Measurements from ENCODE around the gene LCN2.

LCN2 gene

DNA sequence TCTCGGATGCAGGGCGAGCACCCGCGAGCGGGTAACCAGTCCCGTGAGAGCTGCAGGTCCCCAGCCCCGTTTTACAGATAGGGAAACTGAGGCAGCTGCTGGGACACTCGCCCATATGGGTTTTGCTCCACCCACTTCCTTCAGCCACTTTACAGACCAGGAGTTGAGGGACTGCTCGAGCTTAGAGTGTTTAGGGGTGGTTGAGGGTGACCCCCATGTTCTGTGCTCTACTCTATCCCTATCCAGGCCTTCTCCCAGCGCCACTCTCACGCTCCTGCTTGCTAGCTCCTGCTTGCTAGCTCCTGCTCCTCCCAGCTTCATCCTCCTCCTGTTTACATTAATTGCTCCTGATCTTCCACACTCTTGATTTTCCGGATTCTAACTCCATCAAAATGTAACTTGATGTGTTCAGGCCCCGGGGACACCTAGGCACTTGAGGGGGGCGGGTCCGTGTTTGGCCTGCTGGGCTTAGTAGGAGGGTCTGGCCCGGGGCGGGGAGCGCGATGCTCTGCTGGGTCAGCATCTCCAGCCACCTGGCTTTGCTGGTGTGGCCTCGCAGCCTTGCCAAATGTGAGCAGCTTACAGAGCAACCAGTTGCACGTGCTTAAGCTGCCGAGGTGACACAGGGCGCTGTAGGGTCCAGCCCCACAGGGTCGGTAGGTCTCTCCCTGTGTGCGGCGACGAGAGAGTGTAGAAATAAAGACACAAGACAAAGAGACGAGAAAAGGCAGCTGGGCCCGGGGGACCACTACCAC lies 20.2 kb upstream of the LCN2 start:
- TF ChIP-seq SIN3A (IDR thresholded peaks at IDR 0.05; ENCODE audit: borderline replicate concordance, insufficient read depth, low read length) (no peak), POLR2AphosphoS5 (IDR thresholded peaks at IDR 0.05; ENCODE audit: low read depth, low read length) (no peak), FOXP2 (optimal IDR thresholded peaks at IDR 0.05; ENCODE audit: borderline replicate concordance, extremely low read depth, extremely low read length, insufficient read depth) (no peak), TAF1 (IDR thresholded peaks at IDR 0.05; ENCODE audit: borderline replicate concordance, insufficient read depth, low read length) (no peak)
- TF ChIP-seq, protein P1, sequence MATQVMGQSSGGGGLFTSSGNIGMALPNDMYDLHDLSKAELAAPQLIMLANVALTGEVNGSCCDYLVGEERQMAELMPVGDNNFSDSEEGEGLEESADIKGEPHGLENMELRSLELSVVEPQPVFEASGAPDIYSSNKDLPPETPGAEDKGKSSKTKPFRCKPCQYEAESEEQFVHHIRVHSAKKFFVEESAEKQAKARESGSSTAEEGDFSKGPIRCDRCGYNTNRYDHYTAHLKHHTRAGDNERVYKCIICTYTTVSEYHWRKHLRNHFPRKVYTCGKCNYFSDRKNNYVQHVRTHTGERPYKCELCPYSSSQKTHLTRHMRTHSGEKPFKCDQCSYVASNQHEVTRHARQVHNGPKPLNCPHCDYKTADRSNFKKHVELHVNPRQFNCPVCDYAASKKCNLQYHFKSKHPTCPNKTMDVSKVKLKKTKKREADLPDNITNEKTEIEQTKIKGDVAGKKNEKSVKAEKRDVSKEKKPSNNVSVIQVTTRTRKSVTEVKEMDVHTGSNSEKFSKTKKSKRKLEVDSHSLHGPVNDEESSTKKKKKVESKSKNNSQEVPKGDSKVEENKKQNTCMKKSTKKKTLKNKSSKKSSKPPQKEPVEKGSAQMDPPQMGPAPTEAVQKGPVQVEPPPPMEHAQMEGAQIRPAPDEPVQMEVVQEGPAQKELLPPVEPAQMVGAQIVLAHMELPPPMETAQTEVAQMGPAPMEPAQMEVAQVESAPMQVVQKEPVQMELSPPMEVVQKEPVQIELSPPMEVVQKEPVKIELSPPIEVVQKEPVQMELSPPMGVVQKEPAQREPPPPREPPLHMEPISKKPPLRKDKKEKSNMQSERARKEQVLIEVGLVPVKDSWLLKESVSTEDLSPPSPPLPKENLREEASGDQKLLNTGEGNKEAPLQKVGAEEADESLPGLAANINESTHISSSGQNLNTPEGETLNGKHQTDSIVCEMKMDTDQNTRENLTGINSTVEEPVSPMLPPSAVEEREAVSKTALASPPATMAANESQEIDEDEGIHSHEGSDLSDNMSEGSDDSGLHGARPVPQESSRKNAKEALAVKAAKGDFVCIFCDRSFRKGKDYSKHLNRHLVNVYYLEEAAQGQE (IDR thresholded peaks at IDR 0.05; ENCODE audit: insufficient read depth in 1 of 2, low read depth in 2 of 2, low read length in 2 of 2), result no peak

DNA sequence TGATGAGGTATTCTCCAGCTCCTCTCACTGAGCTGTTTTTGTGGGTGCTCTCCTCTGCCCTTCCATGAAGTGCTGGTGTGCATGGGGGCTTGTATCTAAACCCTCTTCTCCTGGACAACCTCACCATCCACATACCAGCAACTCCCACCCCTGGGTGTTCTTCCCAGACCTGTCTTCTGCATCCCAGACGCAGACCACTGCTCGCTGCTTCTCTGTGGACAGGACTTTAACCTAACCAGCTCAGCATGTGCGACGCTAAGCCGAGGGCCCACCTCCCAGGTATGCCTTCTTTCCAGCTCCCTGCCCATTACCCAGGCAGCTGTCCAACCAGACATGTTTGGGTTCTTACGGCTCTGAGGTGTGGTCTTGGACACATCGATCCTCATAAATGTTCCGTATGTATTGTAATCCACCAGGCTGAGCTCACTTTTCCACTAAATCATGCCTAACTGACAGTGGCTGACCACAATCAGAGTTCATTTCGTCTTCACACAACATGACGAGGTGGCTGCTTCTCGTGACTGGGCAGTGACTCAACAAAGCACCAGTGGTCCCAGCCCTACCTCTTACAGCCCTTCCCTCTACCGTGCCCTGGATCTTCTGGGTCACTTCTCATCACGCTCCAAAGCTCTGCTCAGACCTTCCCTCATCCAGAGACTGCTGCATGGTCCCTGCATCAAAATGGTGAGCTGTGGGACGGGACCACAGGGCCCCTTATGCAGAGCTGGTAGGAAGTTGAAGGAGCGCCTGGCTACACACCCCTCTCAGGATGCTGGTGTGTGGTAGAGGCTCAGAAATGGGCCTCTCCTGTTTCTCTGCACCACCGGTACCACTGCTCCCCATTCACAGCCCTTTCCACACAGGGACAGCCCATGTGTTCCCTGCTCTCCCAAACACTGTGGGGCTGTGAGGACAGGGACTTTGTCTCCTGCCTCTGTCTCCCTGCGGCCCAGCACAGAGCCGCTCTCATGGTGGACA lies 12.1 kb upstream of the LCN2 start:
- TF ChIP-seq FOXP2 (optimal IDR thresholded peaks at IDR 0.05; ENCODE audit: borderline replicate concordance, extremely low read depth, extremely low read length, insufficient read depth) (no peak), SIN3A (IDR thresholded peaks at IDR 0.05; ENCODE audit: borderline replicate concordance, insufficient read depth, low read length) (no peak), POLR2AphosphoS5 (IDR thresholded peaks at IDR 0.05; ENCODE audit: low read depth, low read length) (no peak), TAF1 (IDR thresholded peaks at IDR 0.05; ENCODE audit: borderline replicate concordance, insufficient read depth, low read length) (no peak)
- TF ChIP-seq, protein P1 (IDR thresholded peaks at IDR 0.05; ENCODE audit: insufficient read depth in 1 of 2, low read depth in 2 of 2, low read length in 2 of 2), result no peak

DNA sequence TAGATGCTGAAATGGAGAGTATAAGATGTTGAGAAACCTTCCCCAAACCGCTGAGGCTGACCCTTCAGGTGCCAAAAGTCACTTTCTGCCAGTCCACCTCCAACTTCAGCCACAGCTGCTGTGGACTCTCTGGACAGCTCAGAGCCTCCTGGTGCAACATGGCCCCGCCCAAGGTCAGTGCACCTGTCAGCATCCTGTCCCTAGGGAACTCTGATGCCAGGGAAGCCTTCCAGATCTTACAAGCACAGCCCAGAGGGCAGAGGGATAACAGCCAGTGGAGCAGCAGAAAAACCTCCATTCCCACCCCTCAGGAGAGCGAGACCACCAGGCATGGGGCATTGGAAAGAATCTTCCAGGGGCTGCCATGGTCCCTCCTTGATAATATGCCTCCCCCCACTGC lies 11.3 kb upstream of the LCN2 start:
- TF ChIP-seq SIN3A (IDR thresholded peaks at IDR 0.05; ENCODE audit: borderline replicate concordance, insufficient read depth, low read length) (no peak), FOXP2 (optimal IDR thresholded peaks at IDR 0.05; ENCODE audit: borderline replicate concordance, extremely low read depth, extremely low read length, insufficient read depth) (no peak), TAF1 (IDR thresholded peaks at IDR 0.05; ENCODE audit: borderline replicate concordance, insufficient read depth, low read length) (no peak), POLR2AphosphoS5 (IDR thresholded peaks at IDR 0.05; ENCODE audit: low read depth, low read length) (no peak)
- TF ChIP-seq, protein P1 (IDR thresholded peaks at IDR 0.05; ENCODE audit: insufficient read depth in 1 of 2, low read depth in 2 of 2, low read length in 2 of 2), result no peak

DNA sequence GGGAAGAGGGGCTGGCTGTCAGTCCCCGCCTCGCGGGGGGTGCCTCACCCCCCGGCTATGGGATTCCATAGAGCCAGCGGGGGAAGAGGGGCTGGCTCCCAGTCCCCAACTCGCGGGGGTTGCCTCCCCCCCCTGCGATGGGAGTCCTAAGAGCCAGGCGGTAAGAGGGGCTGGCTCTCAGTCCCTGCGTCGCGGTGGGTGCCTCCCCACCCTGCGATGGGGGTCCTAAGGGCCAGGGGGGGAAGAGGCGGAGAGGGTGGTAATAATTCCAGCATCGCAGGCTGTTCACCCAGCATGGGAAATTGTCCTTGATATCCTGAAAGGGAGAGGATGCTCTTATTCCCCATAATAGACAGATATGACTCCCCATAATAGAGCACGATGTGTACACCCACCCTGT lies 9.6 kb upstream of the LCN2 start:
- TF ChIP-seq TAF1 (IDR thresholded peaks at IDR 0.05; ENCODE audit: borderline replicate concordance, insufficient read depth, low read length), result no peak
- TF ChIP-seq SIN3A (IDR thresholded peaks at IDR 0.05; ENCODE audit: borderline replicate concordance, insufficient read depth, low read length), result no peak
- TF ChIP-seq, protein P1 (IDR thresholded peaks at IDR 0.05; ENCODE audit: insufficient read depth in 1 of 2, low read depth in 2 of 2, low read length in 2 of 2), result no peak
- TF ChIP-seq FOXP2 (optimal IDR thresholded peaks at IDR 0.05; ENCODE audit: borderline replicate concordance, extremely low read depth, extremely low read length, insufficient read depth), result no peak
- no peak for TF ChIP-seq POLR2AphosphoS5 (IDR thresholded peaks at IDR 0.05; ENCODE audit: low read depth, low read length)
